CD4-positive, CD25-positive, alpha-beta regulatory T cell (primary cell): ENCODE measurements around the gene ARHGEF16. TPM values are rescaled to one million over a fixed set of nuclear protein-coding genes. Genes with fewer than 3 reads are reported as not detected.

Experiments
- ATAC-seq, 2 donors: fragments of 150-1000 bp; cut with Tn5 transposase; one replicate each; pipeline ENCODE4 v1.10.0; 2021; ENCODE audit warnings: low read depth in 2 of 2, moderate number of reproducible peaks in 2 of 2, moderate library complexity in 1 of 2
- DNase-seq, 3 donors: peaks; one replicate each; pipeline versions ENCODE4 v3.0.0 to v3.0.0-alpha.2; 2012 to 2022; ENCODE audit warnings: mixed read lengths in 1 of 3
- H3K27ac ChIP-seq: one replicate; pipeline ENCODE4 v1.7.0; 2013; ENCODE audit warnings: mild to moderate bottlenecking, low read length; ENCODE audit not compliant: insufficient read depth, poor library complexity, severe bottlenecking
- H3K27me3 ChIP-seq: one replicate; pipeline ENCODE4 v1.7.0; 2013; ENCODE audit warnings: low read length; ENCODE audit not compliant: control insufficient read depth, insufficient read depth
- H3K36me3 ChIP-seq: one replicate; pipeline ENCODE4 v1.7.0; 2013; ENCODE audit warnings: mild to moderate bottlenecking, low read length, moderate library complexity; ENCODE audit not compliant: control insufficient read depth, insufficient read depth
- H3K4me1 ChIP-seq: 2 replicates; pipeline ENCODE4 v1.7.0; 2013; ENCODE audit warnings: mild to moderate bottlenecking, low read length; ENCODE audit not compliant: insufficient read depth, control insufficient read depth, poor library complexity, severe bottlenecking
- H3K4me3 ChIP-seq: one replicate; pipeline ENCODE4 v1.7.0; 2013; ENCODE audit warnings: low read depth, mild to moderate bottlenecking, low read length, moderate library complexity
- H3K9me3 ChIP-seq, 2 experiments: 1 replicate in 1 of 2; 2 replicates in 1 of 2; pipeline ENCODE4 v1.7.0; 2013; ENCODE audit warnings: low read length in 2 of 2, mild to moderate bottlenecking in 1 of 2, moderate library complexity in 1 of 2; ENCODE audit not compliant: control insufficient read depth in 2 of 2
- H3K27ac Mint-ChIP-seq, 3 donors: one replicate each; pipeline ENCODE4 v1.8.0; 2020 to 2022; ENCODE audit warnings: mild to moderate bottlenecking in 3 of 3, mixed read lengths in 3 of 3, moderate library complexity in 2 of 3
- H3K27me3 Mint-ChIP-seq: one replicate; pipeline ENCODE4 v1.8.0; 2022; ENCODE audit warnings: mild to moderate bottlenecking, mixed read lengths
- H3K36me3 Mint-ChIP-seq: one replicate; pipeline ENCODE4 v1.8.0; 2020; ENCODE audit warnings: mixed read lengths
- H3K4me1 Mint-ChIP-seq, 4 donors: one replicate each; pipeline ENCODE4 v1.8.0; 2020 to 2022; ENCODE audit warnings: mixed read lengths in 4 of 4, mild to moderate bottlenecking in 1 of 4
- H3K4me3 Mint-ChIP-seq, 4 donors: one replicate each; pipeline ENCODE4 v1.8.0; 2020 to 2022; ENCODE audit warnings: mild to moderate bottlenecking in 4 of 4, mixed read lengths in 4 of 4, moderate library complexity in 3 of 4
- H3K9me3 Mint-ChIP-seq, 7 donors: one replicate each; pipeline ENCODE4 v1.8.0; 2020 to 2022; ENCODE audit warnings: mixed read lengths in 7 of 7, mild to moderate bottlenecking in 3 of 7, moderate library complexity in 2 of 7
- polyA plus RNA-seq, 4 donors: library from polyadenylated mRNA; unstranded; fragments of 300-500 nt; fragmentation: Illumina TruSeq; gene quantifications; one replicate each; pipeline ENCODE4 v1.2.3, GENCODE V29; 2021
- total RNA-seq: library from RNA; stranded (reverse); gene quantifications from one replicate; pipeline ENCODE4 v1.2.3, GENCODE V29; 2022

Gene ARHGEF16
- total and polyA plus RNA-seq, 5 donors from 2014 or later: not detected

- Mint-ChIP-seq H3K27me3 (no peaks in the 10 kb centered on the region), H3K27ac (no peak overlapping the region), H3K4me3 (no peak overlapping the region), H3K4me1 (no peaks in the 10 kb centered on the region), H3K9me3 (no peaks in the 10 kb centered on the region), H3K36me3 (no peaks in the 10 kb centered on the region)
- Histone ChIP-seq H3K9me3 (no peaks in the 10 kb centered on the region), H3K36me3 (no peaks in the 10 kb centered on the region), H3K4me1 (no peaks in the 10 kb centered on the region), H3K27ac (no peak overlapping the region), H3K27me3 (no peaks in the 10 kb centered on the region), H3K4me3 (no peak overlapping the region)
- no peak for DNase-seq
- ATAC-seq: no peak
Observed at GRCh38 chr1:3431686-3432085, 22.8 kb upstream of the ARHGEF16 start.

DNA sequence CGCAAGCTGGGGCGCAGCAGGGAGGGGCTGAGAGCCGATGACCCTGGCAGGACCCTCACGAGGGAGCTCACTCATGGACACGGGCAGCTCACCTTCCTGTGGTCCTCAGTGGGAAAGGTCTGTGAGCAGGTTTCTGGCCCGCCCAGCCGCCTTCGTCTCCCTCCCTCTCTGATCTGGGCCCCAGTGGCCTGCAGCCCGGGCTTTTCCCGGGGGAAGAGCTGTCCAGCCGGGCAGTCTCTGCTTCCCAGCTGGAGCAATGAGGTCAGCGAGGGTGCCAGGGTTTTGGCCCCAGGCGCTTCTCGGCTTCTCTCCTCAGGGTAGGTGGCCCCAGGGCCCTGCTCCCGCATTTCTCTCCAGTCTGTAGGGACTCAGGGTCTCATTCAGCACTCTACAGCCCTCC, 22.2 kb upstream of the ARHGEF16 start:
- H3K4me3 Mint-ChIP-seq: no peak overlapping the region
- H3K9me3 Mint-ChIP-seq: no peaks in the 10 kb centered on the region
- ATAC-seq (no peak), DNase-seq (no peak)
- H3K4me1 ChIP-seq: no peaks in the 10 kb centered on the region
- no peaks in the 10 kb centered on the region for H3K36me3 Mint-ChIP-seq
- H3K4me1 Mint-ChIP-seq: no peaks in the 10 kb centered on the region
- no peak overlapping the region for H3K4me3 ChIP-seq
- H3K27ac ChIP-seq: no peak overlapping the region
- H3K36me3 ChIP-seq: no peaks in the 10 kb centered on the region
- H3K9me3 ChIP-seq: no peaks in the 10 kb centered on the region
- H3K27ac Mint-ChIP-seq: no peak overlapping the region
- no peaks in the 10 kb centered on the region for H3K27me3 ChIP-seq
- no peaks in the 10 kb centered on the region for H3K27me3 Mint-ChIP-seq

DNA sequence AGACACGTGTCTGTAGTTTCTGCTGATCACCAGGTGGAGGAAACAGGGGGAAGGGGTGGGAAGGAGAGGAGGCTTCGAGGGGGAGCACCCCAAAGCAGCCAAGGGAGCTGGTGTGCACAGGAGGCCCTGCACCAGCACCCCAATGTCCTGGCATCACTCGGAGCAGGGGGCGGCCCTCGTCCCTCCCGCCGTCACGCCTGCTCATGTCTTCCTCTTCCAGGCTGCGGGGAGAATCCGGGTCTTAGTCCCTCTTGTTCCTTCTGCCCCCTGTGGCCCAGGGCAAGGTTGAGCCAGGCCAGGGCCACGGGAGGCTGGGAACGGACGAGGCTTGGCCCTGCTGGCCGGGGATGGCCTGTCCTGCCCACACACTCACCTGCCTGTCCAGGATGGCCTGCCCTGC, 21.4 kb upstream of the ARHGEF16 start:
- DNase-seq: no peak
- Histone ChIP-seq H3K27me3 (no peaks in the 10 kb centered on the region), H3K36me3 (no peaks in the 10 kb centered on the region), H3K9me3 (no peaks in the 10 kb centered on the region), H3K4me1 (no peaks in the 10 kb centered on the region), H3K4me3 (no peak overlapping the region), H3K27ac (no peak overlapping the region)
- Mint-ChIP-seq H3K4me3 (no peak overlapping the region), H3K27ac (peak overlapping the region in 1 of 3 donors; percentile 56), H3K4me1 (no peaks in the 10 kb centered on the region), H3K36me3 (no peaks in the 10 kb centered on the region), H3K27me3 (no peaks in the 10 kb centered on the region), H3K9me3 (no peaks in the 10 kb centered on the region)
- no peak for ATAC-seq

DNA sequence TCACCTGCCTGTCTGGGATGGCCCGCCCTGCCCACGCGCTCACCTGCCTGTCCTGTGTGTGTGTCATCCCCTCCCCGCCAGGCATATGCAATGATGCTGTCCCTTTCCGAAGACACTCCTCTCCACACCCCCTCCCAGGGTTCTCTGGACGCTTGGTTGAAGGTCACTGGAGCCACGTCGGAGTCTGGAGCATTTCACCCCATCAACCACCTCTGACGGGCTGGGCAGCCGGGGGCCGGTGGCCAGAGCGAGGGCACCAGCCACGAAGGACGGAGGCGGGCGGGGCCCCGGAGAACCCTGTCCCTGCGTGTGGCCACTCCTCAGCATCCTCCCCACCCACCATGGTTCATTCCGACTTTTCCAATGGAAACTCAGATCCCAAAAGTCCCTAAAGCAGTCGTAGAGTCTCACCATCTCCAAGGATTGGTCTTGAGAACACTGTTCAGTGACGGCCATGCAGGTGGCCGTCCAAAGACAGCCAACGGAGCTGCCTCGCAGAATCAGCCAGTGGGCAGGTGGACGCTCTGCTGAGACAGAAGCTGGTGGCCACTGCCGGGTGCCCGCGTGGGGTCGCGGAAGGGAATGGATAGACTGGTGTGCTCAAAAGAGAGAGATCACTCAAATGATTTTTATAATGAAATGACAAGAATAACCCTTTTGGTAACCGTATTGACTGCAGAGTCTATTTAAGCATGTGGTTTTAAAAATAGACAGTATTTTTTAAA, 20.7 kb upstream of the ARHGEF16 start:
- Mint-ChIP-seq H3K27me3 (no peaks in the 10 kb centered on the region), H3K9me3 (no peaks in the 10 kb centered on the region), H3K27ac (no peak overlapping the region), H3K4me3 (no peak overlapping the region), H3K36me3 (no peaks in the 10 kb centered on the region), H3K4me1 (no peaks in the 10 kb centered on the region)
- no peak overlapping the region for H3K27ac ChIP-seq
- DNase-seq (no peak), ATAC-seq (no peak)
- H3K27me3 ChIP-seq: no peaks in the 10 kb centered on the region
- no peak overlapping the region for H3K4me3 ChIP-seq
- no peaks in the 10 kb centered on the region for H3K9me3 ChIP-seq
- no peaks in the 10 kb centered on the region for H3K4me1 ChIP-seq
- no peaks in the 10 kb centered on the region for H3K36me3 ChIP-seq

DNA sequence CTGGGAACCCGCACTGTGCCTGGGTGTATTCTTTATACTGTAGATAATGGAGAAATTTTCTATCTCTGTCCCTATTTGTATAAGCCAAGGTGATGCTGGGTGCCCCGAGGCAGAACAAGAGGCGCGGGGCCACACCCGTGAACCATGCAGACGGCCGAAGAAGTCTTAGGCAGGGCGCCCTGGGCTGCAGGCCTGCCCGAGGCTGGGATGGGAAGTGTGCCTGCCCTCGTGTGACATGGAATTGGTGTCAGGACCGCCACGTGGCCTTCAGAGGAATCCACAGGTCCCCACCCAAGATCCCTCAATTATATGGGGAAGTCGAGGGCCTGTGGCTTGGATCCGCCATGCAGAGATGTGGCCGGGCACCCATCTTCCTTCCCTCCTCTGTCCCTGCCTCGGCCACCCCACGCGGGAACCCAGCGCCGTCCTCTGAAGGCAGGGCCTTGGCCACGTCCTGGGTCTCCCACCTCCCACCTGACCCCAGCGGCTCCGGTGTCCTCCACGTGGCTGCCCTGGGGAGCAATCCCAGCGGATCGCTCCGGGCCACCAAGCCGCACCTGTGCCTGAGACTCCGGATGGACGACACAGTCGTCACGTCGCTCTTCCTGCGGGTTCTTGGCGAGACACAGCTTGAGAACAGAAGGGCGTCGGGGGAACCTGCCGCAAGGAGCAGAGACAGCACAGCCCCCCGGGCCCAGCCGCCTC, 19.9 kb upstream of the ARHGEF16 start:
- Mint-ChIP-seq H3K36me3 (no peaks in the 10 kb centered on the region), H3K27ac (no peak overlapping the region), H3K4me3 (peak overlapping the region in 1 of 4 donors; percentile 27), H3K9me3 (no peaks in the 10 kb centered on the region), H3K27me3 (no peaks in the 10 kb centered on the region), H3K4me1 (no peaks in the 10 kb centered on the region)
- Histone ChIP-seq H3K4me1 (no peaks in the 10 kb centered on the region), H3K36me3 (no peaks in the 10 kb centered on the region), H3K9me3 (no peaks in the 10 kb centered on the region), H3K27me3 (no peaks in the 10 kb centered on the region), H3K27ac (no peak overlapping the region), H3K4me3 (no peak overlapping the region)
- no peak for ATAC-seq
- no peak for DNase-seq

DNA sequence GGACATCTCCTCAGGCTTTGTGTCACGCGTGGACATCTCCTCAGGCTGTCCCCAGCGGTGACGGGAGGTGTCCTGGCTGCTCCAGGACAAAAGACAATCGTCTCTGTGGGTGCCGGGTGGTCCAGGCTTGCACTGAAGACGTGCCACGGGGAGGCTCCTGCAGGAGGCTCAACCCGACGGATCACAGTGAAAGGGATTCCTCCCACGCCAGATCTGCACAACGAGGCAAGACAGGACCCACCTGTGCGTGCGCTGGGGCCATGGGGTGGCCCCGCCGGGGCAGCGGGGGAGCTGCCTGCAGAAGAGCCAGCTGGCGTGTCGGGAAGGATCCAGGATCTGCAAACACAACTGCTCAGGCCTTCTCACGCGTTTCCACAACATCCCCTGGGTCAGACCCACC, 18.8 kb upstream of the ARHGEF16 start:
- Mint-ChIP-seq H3K4me3 (no peak overlapping the region), H3K4me1 (no peaks in the 10 kb centered on the region), H3K36me3 (no peaks in the 10 kb centered on the region), H3K9me3 (no peaks in the 10 kb centered on the region), H3K27ac (no peak overlapping the region), H3K27me3 (no peaks in the 10 kb centered on the region)
- H3K9me3 ChIP-seq: no peaks in the 10 kb centered on the region
- no peak overlapping the region for H3K4me3 ChIP-seq
- ATAC-seq (no peak), DNase-seq (no peak)
- H3K4me1 ChIP-seq: no peaks in the 10 kb centered on the region
- no peak overlapping the region for H3K27ac ChIP-seq
- H3K27me3 ChIP-seq: no peaks in the 10 kb centered on the region
- H3K36me3 ChIP-seq: no peaks in the 10 kb centered on the region

DNA sequence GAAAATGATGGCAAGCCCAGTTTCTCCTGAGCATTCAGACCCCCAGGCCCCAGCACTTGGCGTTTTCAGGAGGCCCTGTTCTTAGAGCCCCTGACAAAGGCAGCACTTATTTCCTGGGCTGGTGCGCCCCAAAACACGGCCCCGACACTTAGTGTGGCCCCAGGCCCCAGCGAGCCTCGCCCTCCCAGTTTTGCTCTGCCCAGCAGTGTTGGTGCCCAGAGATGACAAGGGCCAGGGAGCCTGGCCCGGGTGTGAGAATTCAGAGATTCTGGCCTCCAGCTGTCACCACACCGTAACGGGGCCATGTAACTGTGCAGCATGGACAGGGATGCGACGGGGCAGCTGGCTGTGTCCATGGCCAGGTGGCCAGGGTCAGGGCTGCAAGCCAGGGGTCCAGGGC, 18.0 kb upstream of the ARHGEF16 start:
- no peaks in the 10 kb centered on the region for H3K4me1 ChIP-seq
- no peaks in the 10 kb centered on the region for H3K36me3 ChIP-seq
- H3K27ac ChIP-seq: no peak overlapping the region
- DNase-seq (no peak), ATAC-seq (no peak)
- H3K4me3 ChIP-seq: no peak overlapping the region
- Mint-ChIP-seq H3K36me3 (no peaks in the 10 kb centered on the region), H3K27me3 (peaks cover 2% of the 10 kb centered on the region), H3K4me3 (no peak overlapping the region), H3K9me3 (no peaks in the 10 kb centered on the region), H3K27ac (no peak overlapping the region), H3K4me1 (no peaks in the 10 kb centered on the region)
- no peaks in the 10 kb centered on the region for H3K27me3 ChIP-seq
- no peaks in the 10 kb centered on the region for H3K9me3 ChIP-seq

DNA sequence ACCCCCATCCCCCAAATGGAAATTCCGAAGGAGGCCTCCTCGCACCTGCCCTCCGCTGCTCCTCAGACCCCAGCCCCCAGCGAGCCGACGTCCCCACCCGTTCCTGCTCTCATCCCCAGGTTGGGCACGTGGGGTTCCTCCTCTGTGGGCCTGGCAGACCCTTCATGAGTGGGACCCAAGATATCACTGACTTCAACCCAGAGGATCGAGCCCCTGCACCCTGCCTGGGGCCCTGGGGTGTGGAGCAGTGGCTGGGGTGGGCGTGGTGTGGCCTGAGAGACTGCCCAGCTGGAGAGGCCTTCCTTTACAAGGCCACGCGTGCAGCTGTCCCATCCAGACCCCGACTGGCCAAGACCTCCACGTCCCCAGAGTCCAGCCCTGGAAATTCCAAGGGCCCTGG, 17.6 kb upstream of the ARHGEF16 start:
- H3K36me3 Mint-ChIP-seq: no peaks in the 10 kb centered on the region

More for the DNA sequence above, 17.6 kb upstream of the ARHGEF16 start:
- no peak overlapping the region for H3K27ac Mint-ChIP-seq
- H3K4me3 ChIP-seq: no peak overlapping the region
- H3K27me3 Mint-ChIP-seq: peaks cover 4% of the 10 kb centered on the region
- H3K4me3 Mint-ChIP-seq: no peak overlapping the region
- no peaks in the 10 kb centered on the region for H3K9me3 ChIP-seq
- ATAC-seq (no peak), DNase-seq (no peak)
- no peaks in the 10 kb centered on the region for H3K27me3 ChIP-seq
- H3K4me1 ChIP-seq: no peaks in the 10 kb centered on the region
- no peak overlapping the region for H3K27ac ChIP-seq
- H3K4me1 Mint-ChIP-seq: no peaks in the 10 kb centered on the region
- no peaks in the 10 kb centered on the region for H3K36me3 ChIP-seq
- no peaks in the 10 kb centered on the region for H3K9me3 Mint-ChIP-seq
